Prostate gland (tissue), 2 donors: Measurements from ENCODE around the gene PSMB4. TPM values are rescaled to one million over a fixed set of nuclear protein-coding genes. Genes with fewer than 3 reads are reported as not detected.
A peak's percentile ranks its signal among the peaks of the same experiment; 100 is the strongest.
"Not testable (repeated sequence)": the region's sequence is repeated elsewhere in the genome, so short reads cannot be mapped to it uniquely, and the experiment has no call there.

Experiments used
- DNase-seq: peaks from one replicate; pipeline ENCODE4 v3.0.0-alpha.2; 2019; ENCODE audit warnings: low spot score
- H3K27ac ChIP-seq, 2 donors: fragments of 200-600 bp; sonication (generic); 2 replicates each; pipeline ENCODE4 v1.5.1; 2017 to 2019
- H3K27me3 ChIP-seq: fragments of 200-600 bp; sonication (generic); replicated peaks from 2 replicates; pipeline ENCODE4 v1.5.1; 2019; ENCODE audit not compliant: insufficient read depth
- H3K36me3 ChIP-seq, 2 donors: fragments of 200-600 bp; sonication (generic); 1 replicate in 1 of 2; 2 replicates in 1 of 2; pipeline versions ENCODE4 v1.5.1 to v1.8.1; 2017 to 2019
- H3K4me1 ChIP-seq: fragments of 200-600 bp; sonication (generic); replicated peaks from 2 replicates; pipeline ENCODE4 v1.5.1; 2019
- H3K4me3 ChIP-seq, 2 donors: fragments of 200-600 bp; sonication (generic); 2 replicates each; pipeline ENCODE4 v1.5.1; 2017 to 2019
- H3K9me3 ChIP-seq: fragments of 200-600 bp; sonication (generic); 2 replicates; pipeline ENCODE4 v1.5.1; 2017
- CTCF ChIP-seq, 4 experiments: fragments of 200-600 bp in 2 of 4; fragments of 450-650 bp in 2 of 4; sonication (generic) in 2 of 4; IDR thresholded peaks; 1 replicate in 3 of 4; 2 replicates in 1 of 4; pipeline ENCODE4 v1.5.1; 2016 to 2019; ENCODE audit warnings: antibody characterized with exemption in 4 of 4, mild to moderate bottlenecking in 2 of 4, moderate library complexity in 2 of 4
- POLR2A ChIP-seq: fragments of 450-650 bp; IDR thresholded peaks from one replicate; pipeline ENCODE4 v1.6.1; 2016; ENCODE audit warnings: antibody characterized with exemption, mild to moderate bottlenecking
- POLR2AphosphoS5 ChIP-seq: sonication (generic); formaldehyde crosslinking; IDR thresholded peaks from one replicate; pipeline ENCODE4 v1.6.1; 2017; ENCODE audit warnings: antibody characterized with exemption
- WGBS: methylation state at CpG from one replicate; pipeline ENCODE4 v1.1.5; 2018; 5-methylcytosine and 5-hydroxymethylcytosine counted together
- intact Hi-C: fragments of 100-400 bp; cut with DNase I; formaldehyde crosslinking; loops from one replicate; pipeline ENCODE4 v1.14.2; 2022
- total RNA-seq, 2 donors: library from RNA; depleted of rRNA; stranded (reverse); fragments of >200 nt; gene quantifications; one replicate each; pipeline ENCODE4 v1.1.0, GENCODE V29; 2016

The PSMB4 gene
- 100 to 1,000 TPM; 229 to 275 TPM for total RNA-seq

- no peaks in the 10 kb centered on the region for H3K27me3 ChIP-seq
- peak; percentile 91 for DNase-seq
- H3K4me3 ChIP-seq, result peak within 1 kb of the TSS; percentile 94 to 96
- peak within 1 kb of the TSS; percentile 84 to 85 for H3K27ac ChIP-seq
- under 1% methylated on average over 63 of the region's 63 CpGs for WGBS
- intact Hi-C loops, result loop anchor here (1.0 to 5.0 kb wide), 4 partner anchors 31 to 117 kb away; partner anchors contain the start of genes RFX5 and ZNF687
- H3K9me3 ChIP-seq, result no peaks in the 10 kb centered on the region
- H3K4me1 ChIP-seq, result peaks cover 7% of the 10 kb centered on the region
- peaks cover 6 to 7% of the 10 kb centered on the region in 2 donors for H3K36me3 ChIP-seq
- TF ChIP-seq CTCF (IDR thresholded peaks at IDR 0.05) (peak in 3 of 4 experiments; percentile 41 to 63 (median 56)), POLR2A (peak; percentile 59), POLR2AphosphoS5 (peak; percentile 100)
Observed at GRCh38 chr1:151399324-151400171, at the start of gene PSMB4. Gene PSMB4 (plus strand): TSS chr1:151399573. CDS start chr1:151399588, 15 bp downstream.

GRCh38 chr1:151350323-151350722 lies 49.0 kb upstream of the PSMB4 start:
- intact Hi-C loops, H3K4me1 ChIP-seq, H3K27ac ChIP-seq, H3K36me3 ChIP-seq, H3K9me3 ChIP-seq, DNase-seq, H3K4me3 ChIP-seq, H3K27me3 ChIP-seq: not testable (repeated sequence)
- 54% methylated on average over 9 of the region's 9 CpGs for WGBS

- Histone ChIP-seq H3K36me3 (no peaks in the 10 kb centered on the region), H3K27me3 (no peaks in the 10 kb centered on the region), H3K27ac (no peak overlapping the region), H3K9me3 (no peaks in the 10 kb centered on the region), H3K4me1 (no peaks in the 10 kb centered on the region), H3K4me3 (no peak overlapping the region)
- no peak for DNase-seq
- WGBS, result 90% methylated on average over 6 of the region's 6 CpGs
- TF ChIP-seq POLR2AphosphoS5 (no peak), POLR2A (no peak), CTCF (IDR thresholded peaks at IDR 0.05) (no peak)
- intact Hi-C loops, result no loop called here
Observed at GRCh38 chr1:151352021-151352718, 47.2 kb upstream of the PSMB4 start.

GRCh38 chr1:151356696-151357095 lies 42.7 kb upstream of the PSMB4 start:
- intact Hi-C loops, result no loop called here

More at GRCh38 chr1:151356696-151357095, 42.7 kb upstream of the PSMB4 start:
- no peaks in the 10 kb centered on the region for H3K36me3 ChIP-seq
- 78% methylated on average over 2 of the region's 2 CpGs for WGBS
- no peaks in the 10 kb centered on the region for H3K27me3 ChIP-seq
- no peaks in the 10 kb centered on the region for H3K4me1 ChIP-seq
- DNase-seq, result no peak
- no peak for TF ChIP-seq POLR2AphosphoS5
- TF ChIP-seq POLR2A, result no peak
- no peak for TF ChIP-seq CTCF (IDR thresholded peaks at IDR 0.05)
- H3K9me3 ChIP-seq, result no peaks in the 10 kb centered on the region
- H3K4me3 ChIP-seq, result no peak overlapping the region
- H3K27ac ChIP-seq, result no peak overlapping the region
